HT-29 (cell line): ENCODE measurements around the gene ATP11B. TPM values are rescaled to one million over a fixed set of nuclear protein-coding genes. Genes with fewer than 3 reads are reported as not detected.
"Not testable (repeated sequence)": the region's sequence is repeated elsewhere in the genome, so short reads cannot be mapped to it uniquely, and the experiment has no call there.

Source experiments
- DNase-seq: peaks from one replicate; pipeline ENCODE4 v3.0.0-alpha.2; 2015; ENCODE audit warnings: low spot score
- total RNA-seq: library from RNA; depleted of rRNA; stranded (reverse); fragments of >200 nt; shearing (Covaris generic); gene quantifications from 2 replicates; pipeline ENCODE4 v1.2.3, GENCODE V29; 2014

The ATP11B gene
- total RNA-seq, 1 experiment from 2014 or later, result 44.1 TPM

- DNase-seq, result no peak
These were observed 31.7 kb downstream of the ATP11B start for GRCh38 chr3:182824957-182825356.

GRCh38 chr3:182829761-182830405 lies 36.6 kb downstream of the ATP11B start:
- no peak for DNase-seq

GRCh38 chr3:182837855-182838454 lies 44.7 kb downstream of the ATP11B start:
- peak; percentile 41 for DNase-seq

GRCh38 chr3:182843478-182843877 lies 50.2 kb downstream of the ATP11B start:
- no peak for DNase-seq

- DNase-seq, result no peak
These were observed 55.6 kb downstream of the ATP11B start for GRCh38 chr3:182848906-182849305.

- no peak for DNase-seq
These were observed 61.8 kb downstream of the ATP11B start for GRCh38 chr3:182855076-182855475.

GRCh38 chr3:182861348-182861747 lies 68.0 kb downstream of the ATP11B start:
- no peak for DNase-seq

GRCh38 chr3:182862159-182862860 lies 69.0 kb downstream of the ATP11B start:
- DNase-seq, result no peak

- DNase-seq, result no peak
These were observed 75.8 kb downstream of the ATP11B start for GRCh38 chr3:182869059-182869458.

- not testable (repeated sequence) for DNase-seq
These were observed 77.6 kb downstream of the ATP11B start for GRCh38 chr3:182870917-182871316.

- DNase-seq, result no peak
These were observed 85.8 kb downstream of the ATP11B start for GRCh38 chr3:182879031-182879611.

GRCh38 chr3:182886497-182886896 lies 93.2 kb downstream of the ATP11B start:
- DNase-seq, result no peak

- DNase-seq, result no peak
These were observed 96.8 kb downstream of the ATP11B start for GRCh38 chr3:182889948-182890629.

GRCh38 chr3:182891364-182891763 lies 98.1 kb downstream of the ATP11B start:
- DNase-seq, result no peak

- no peak for DNase-seq
These were observed 98.9 kb downstream of the ATP11B start for GRCh38 chr3:182892226-182892625.

GRCh38 chr3:182895513-182896112 lies 102.3 kb downstream of the ATP11B start:
- no peak for DNase-seq

GRCh38 chr3:182896553-182896952 lies 103.2 kb downstream of the ATP11B start:
- no peak for DNase-seq

- DNase-seq, result no peak
These were observed 108.9 kb downstream of the ATP11B start for GRCh38 chr3:182902236-182902635.

- no peak for DNase-seq
These were observed 110.9 kb downstream of the ATP11B start for GRCh38 chr3:182904164-182904563.

GRCh38 chr3:182905623-182906022 lies 112.3 kb downstream of the ATP11B start:
- DNase-seq, result no peak

GRCh38 chr3:182906036-182906435 lies 112.7 kb downstream of the ATP11B start:
- DNase-seq, result no peak

GRCh38 chr3:182908471-182908870 lies 115.2 kb downstream of the ATP11B start:
- no peak for DNase-seq
